GM19043 (cell line): Measurements from ENCODE around the gene TSPOAP1.
A peak's percentile ranks its signal among the peaks of the same experiment; 100 is the strongest.

Experiments
- ATAC-seq: cut with Tn5 transposase; IDR thresholded peaks from one replicate; pipeline ENCODE4 v1.9.1; 2021; ENCODE audit warnings: low read depth; ENCODE audit not compliant: unreplicated experiment

Gene TSPOAP1

GRCh38 chr17:58328195-58329034 lies at the start of gene TSPOAP1:
Gene TSPOAP1, minus strand, starts transcription at chr17:58328795. Its CDS starts 875 bp downstream, at chr17:58327920.
- ATAC-seq: peak; percentile 2

GRCh38 chr17:58377661-58378060 lies 49.1 kb upstream of the TSPOAP1 start:
- no peak for ATAC-seq

GRCh38 chr17:58377093-58377601 lies 48.6 kb upstream of the TSPOAP1 start:
- ATAC-seq: no peak

GRCh38 chr17:58376472-58377000 lies 47.9 kb upstream of the TSPOAP1 start:
- ATAC-seq: no peak

GRCh38 chr17:58375811-58376210 lies 47.2 kb upstream of the TSPOAP1 start:
- ATAC-seq: no peak

GRCh38 chr17:58375256-58375655 lies 46.7 kb upstream of the TSPOAP1 start:
- ATAC-seq: no peak

GRCh38 chr17:58373923-58374322 lies 45.3 kb upstream of the TSPOAP1 start:
- no peak for ATAC-seq

- ATAC-seq: no peak
These were observed 44.4 kb upstream of the TSPOAP1 start for GRCh38 chr17:58373003-58373402.

- no peak for ATAC-seq
These were observed 42.8 kb upstream of the TSPOAP1 start for GRCh38 chr17:58371300-58371950.

- ATAC-seq: no peak
These were observed 42.1 kb upstream of the TSPOAP1 start for GRCh38 chr17:58370716-58371115.

GRCh38 chr17:58370309-58370708 lies 41.7 kb upstream of the TSPOAP1 start:
- ATAC-seq: no peak

- ATAC-seq: no peak
These were observed 40.8 kb upstream of the TSPOAP1 start for GRCh38 chr17:58369214-58370031.

GRCh38 chr17:58368860-58369213 lies 40.2 kb upstream of the TSPOAP1 start:
- no peak for ATAC-seq

GRCh38 chr17:58367461-58367860 lies 38.9 kb upstream of the TSPOAP1 start:
- no peak for ATAC-seq

GRCh38 chr17:58365980-58366595 lies 37.5 kb upstream of the TSPOAP1 start:
- no peak for ATAC-seq

GRCh38 chr17:58365185-58365979 lies 36.8 kb upstream of the TSPOAP1 start:
- no peak for ATAC-seq

GRCh38 chr17:58364270-58364942 lies 35.8 kb upstream of the TSPOAP1 start:
- no peak for ATAC-seq

GRCh38 chr17:58363457-58364185 lies 35.0 kb upstream of the TSPOAP1 start:
- no peak for ATAC-seq
